Thymus (tissue), 11 donors: ENCODE measurements around the gene CRTC3. TPM values are rescaled to one million over a fixed set of nuclear protein-coding genes. Genes with fewer than 3 reads are reported as not detected.

Experiments
- DNase-seq, 9 donors: peaks; one replicate each; pipeline ENCODE4 v3.0.0-alpha.2; 2013; ENCODE audit warnings: low spot score in 9 of 9, low read depth in 6 of 9, missing footprints in 1 of 9
- H3K27ac ChIP-seq, 2 donors: one replicate each; pipeline ENCODE4 v1.5.1; 2013; ENCODE audit warnings: control low read depth in 1 of 2, low read depth in 1 of 2, low read length in 1 of 2, mild to moderate bottlenecking in 1 of 2, moderate library complexity in 1 of 2
- H3K27me3 ChIP-seq, 2 donors: one replicate each; pipeline ENCODE4 v1.5.1; 2013; ENCODE audit warnings: low read length in 1 of 2; ENCODE audit not compliant: control insufficient read depth in 2 of 2, insufficient read depth in 1 of 2
- H3K36me3 ChIP-seq, 2 donors: one replicate each; pipeline ENCODE4 v1.5.1; 2013; ENCODE audit warnings: low read length in 1 of 2, mild to moderate bottlenecking in 1 of 2, moderate library complexity in 1 of 2; ENCODE audit not compliant: control insufficient read depth in 2 of 2, insufficient read depth in 2 of 2
- H3K4me1 ChIP-seq, 2 donors: one replicate each; pipeline ENCODE4 v1.5.1; 2013; ENCODE audit warnings: low read length in 2 of 2; ENCODE audit not compliant: control insufficient read depth in 2 of 2, insufficient read depth in 2 of 2
- H3K4me3 ChIP-seq, 2 donors: one replicate each; pipeline ENCODE4 v1.5.1; 2013; ENCODE audit warnings: low read length in 2 of 2, control low read depth in 1 of 2, mild to moderate bottlenecking in 1 of 2
- H3K9me3 ChIP-seq, 2 donors: one replicate each; pipeline ENCODE4 v1.5.1; 2013; ENCODE audit warnings: low read length in 1 of 2, mild to moderate bottlenecking in 1 of 2; ENCODE audit not compliant: control insufficient read depth in 2 of 2, insufficient read depth in 1 of 2
- WGBS: extraction: QIAGEN DNeasy Blood & Tissue Kit; methylation state at CpG from one replicate; pipeline ENCODE4 v1.1.7; 2013; 5-methylcytosine and 5-hydroxymethylcytosine counted together
- polyA plus RNA-seq: library from polyadenylated mRNA; stranded (reverse); fragments of 200-250 nt; gene quantifications from one replicate; pipeline ENCODE4 v1.2.3, GENCODE V29; 2013
- total RNA-seq: library from RNA; stranded (reverse); fragments of 120-200 nt; gene quantifications from one replicate; pipeline ENCODE4 v1.2.4, GENCODE V29; 2013
- donor health status: healthy.

Gene CRTC3
- total and polyA plus RNA-seq, 2 donors: 5.8 to 17.9 TPM

DNA sequence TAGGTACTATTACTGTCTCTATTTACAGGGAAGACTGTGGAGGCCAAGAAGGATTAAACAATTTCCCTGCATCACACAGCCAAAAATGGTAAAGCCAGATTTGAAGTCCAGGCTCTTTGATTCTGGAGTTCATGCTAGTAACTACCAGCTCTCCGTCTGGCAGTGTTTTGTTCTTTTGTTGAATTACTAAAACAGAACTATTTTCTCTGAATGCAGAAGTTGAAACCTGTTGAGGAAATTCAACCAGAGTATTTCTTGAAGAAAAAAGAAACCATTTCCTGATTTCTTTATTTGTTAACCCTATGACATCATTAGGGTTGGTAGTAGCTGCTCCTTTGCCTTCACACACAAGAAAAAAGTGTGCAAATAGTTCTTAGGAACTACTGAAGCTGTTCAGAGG is 34.3 kb downstream of the CRTC3 start:
- Histone ChIP-seq H3K36me3 (peaks cover 0 to 3% of the 10 kb centered on the region in 2 donors), H3K27me3 (no peaks in the 10 kb centered on the region), H3K9me3 (peaks cover 0 to 3% of the 10 kb centered on the region in 2 donors), H3K4me1 (peaks cover 26 to 70% of the 10 kb centered on the region in 2 donors), H3K27ac (peak overlapping the region; percentile 80 to 91), H3K4me3 (no peak overlapping the region)
- 9% methylated on average over 1 of the region's 1 CpG for WGBS
- DNase-seq: peak in 1 of 9 donors; percentile 70

GRCh38 chr15:90564590-90564989 is 34.9 kb downstream of the CRTC3 start:
- Histone ChIP-seq H3K36me3 (peaks cover 0 to 3% of the 10 kb centered on the region in 2 donors), H3K4me1 (peaks cover 26 to 75% of the 10 kb centered on the region in 2 donors), H3K27me3 (no peaks in the 10 kb centered on the region), H3K4me3 (no peak overlapping the region), H3K27ac (peak overlapping the region; percentile 80 to 91), H3K9me3 (peaks cover 0 to 6% of the 10 kb centered on the region in 2 donors)
- no peak for DNase-seq
- 73% methylated on average over 2 of the region's 2 CpGs for WGBS

- peaks cover 24 to 74% of the 10 kb centered on the region in 2 donors for H3K4me1 ChIP-seq
Measured at GRCh38 chr15:90565866-90566265, 36.1 kb downstream of the CRTC3 start.

GRCh38 chr15:90570643-90571042 is 40.9 kb downstream of the CRTC3 start:
- peaks cover 0 to 6% of the 10 kb centered on the region in 2 donors for H3K9me3 ChIP-seq
- H3K4me3 ChIP-seq: no peak overlapping the region
- DNase-seq: no peak
- H3K27me3 ChIP-seq: no peaks in the 10 kb centered on the region
- peaks cover 0 to 3% of the 10 kb centered on the region in 2 donors for H3K36me3 ChIP-seq
- peak overlapping the region in 1 of 2 donors; percentile 53 for H3K27ac ChIP-seq
- 79% methylated on average over 5 of the region's 5 CpGs for WGBS
- H3K4me1 ChIP-seq: peaks cover under 1 to 52% of the 10 kb centered on the region in 2 donors

More at GRCh38 chr15:90565866-90566265, 36.1 kb downstream of the CRTC3 start:
- Histone ChIP-seq H3K27ac (peak overlapping the region; percentile 44 to 60), H3K27me3 (no peaks in the 10 kb centered on the region), H3K9me3 (peaks cover 0 to 6% of the 10 kb centered on the region in 2 donors), H3K4me3 (no peak overlapping the region), H3K36me3 (peaks cover 0 to 3% of the 10 kb centered on the region in 2 donors)
- no peak for DNase-seq

GRCh38 chr15:90571063-90571541 is 41.4 kb downstream of the CRTC3 start:
- H3K27ac ChIP-seq: peak overlapping the region; percentile 3 to 52
- peaks cover 0 to 3% of the 10 kb centered on the region in 2 donors for H3K36me3 ChIP-seq
- no peak overlapping the region for H3K4me3 ChIP-seq
- peaks cover 0 to 51% of the 10 kb centered on the region in 2 donors for H3K4me1 ChIP-seq
- H3K27me3 ChIP-seq: no peaks in the 10 kb centered on the region
- H3K9me3 ChIP-seq: peaks cover 0 to 6% of the 10 kb centered on the region in 2 donors
- 52% methylated on average over 4 of the region's 4 CpGs for WGBS
- no peak for DNase-seq

DNA sequence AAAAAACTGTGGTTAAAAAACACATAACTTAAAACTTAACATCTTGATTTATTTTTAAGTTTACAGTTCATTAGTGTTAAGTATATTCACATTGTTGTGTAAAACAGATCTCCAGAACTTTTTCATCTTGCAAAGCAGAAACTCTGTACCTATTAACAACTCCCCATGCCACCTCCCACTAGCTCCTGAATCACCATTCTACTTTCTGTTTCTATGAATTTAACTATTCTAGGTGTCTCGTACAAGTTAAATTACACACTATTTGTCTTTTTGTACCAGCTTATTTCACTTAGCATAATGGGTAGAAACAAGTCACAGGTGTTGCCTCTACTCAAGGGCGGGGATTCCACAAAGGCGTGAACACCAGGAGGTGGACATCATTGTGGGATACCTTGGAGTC is 43.2 kb downstream of the CRTC3 start:
- no peak overlapping the region for H3K4me3 ChIP-seq
- H3K27ac ChIP-seq: peak overlapping the region in 1 of 2 donors; percentile 42
- no peak for DNase-seq
- H3K27me3 ChIP-seq: no peaks in the 10 kb centered on the region
- WGBS: 96% methylated on average over 3 of the region's 3 CpGs
- peaks cover 0 to under 1% of the 10 kb centered on the region in 2 donors for H3K36me3 ChIP-seq
- peaks cover 0 to 3% of the 10 kb centered on the region in 2 donors for H3K9me3 ChIP-seq
- H3K4me1 ChIP-seq: peaks cover 0 to 52% of the 10 kb centered on the region in 2 donors

GRCh38 chr15:90576711-90577389 is 47.1 kb downstream of the CRTC3 start:
- no peak overlapping the region for H3K4me3 ChIP-seq
- WGBS: 97% methylated on average over 7 of the region's 7 CpGs
- no peaks in the 10 kb centered on the region for H3K9me3 ChIP-seq
- DNase-seq: no peak
- H3K27ac ChIP-seq: no peak overlapping the region
- H3K36me3 ChIP-seq: no peaks in the 10 kb centered on the region
- no peaks in the 10 kb centered on the region for H3K27me3 ChIP-seq
- H3K4me1 ChIP-seq: peaks cover 4 to 35% of the 10 kb centered on the region in 2 donors

DNA sequence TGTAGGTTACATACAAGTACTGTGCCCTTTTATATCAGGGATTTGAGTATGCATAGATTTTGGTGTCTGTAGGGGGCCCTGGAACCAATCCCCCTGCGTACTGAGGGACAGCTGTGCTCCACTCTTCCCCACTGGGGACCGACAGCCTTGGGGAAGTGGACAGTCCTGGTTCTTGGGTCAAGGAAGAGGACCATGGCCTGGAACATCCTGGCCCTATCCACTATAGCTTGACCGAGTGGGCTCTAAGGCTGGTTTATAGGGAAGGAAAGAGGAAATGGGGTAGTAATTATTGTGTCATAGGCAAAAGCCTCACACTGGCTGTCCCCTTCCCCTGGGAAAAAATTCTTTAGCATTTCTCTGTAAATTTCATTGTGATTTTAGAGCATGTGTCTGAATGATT is 49.5 kb downstream of the CRTC3 start:
- Histone ChIP-seq H3K27ac (no peak overlapping the region), H3K4me3 (no peak overlapping the region), H3K4me1 (peaks cover 14 to 51% of the 10 kb centered on the region in 2 donors), H3K27me3 (no peaks in the 10 kb centered on the region), H3K36me3 (peaks cover 0 to 2% of the 10 kb centered on the region in 2 donors), H3K9me3 (no peaks in the 10 kb centered on the region)
- no peak for DNase-seq
- WGBS: 96% methylated on average over 3 of the region's 3 CpGs

DNA sequence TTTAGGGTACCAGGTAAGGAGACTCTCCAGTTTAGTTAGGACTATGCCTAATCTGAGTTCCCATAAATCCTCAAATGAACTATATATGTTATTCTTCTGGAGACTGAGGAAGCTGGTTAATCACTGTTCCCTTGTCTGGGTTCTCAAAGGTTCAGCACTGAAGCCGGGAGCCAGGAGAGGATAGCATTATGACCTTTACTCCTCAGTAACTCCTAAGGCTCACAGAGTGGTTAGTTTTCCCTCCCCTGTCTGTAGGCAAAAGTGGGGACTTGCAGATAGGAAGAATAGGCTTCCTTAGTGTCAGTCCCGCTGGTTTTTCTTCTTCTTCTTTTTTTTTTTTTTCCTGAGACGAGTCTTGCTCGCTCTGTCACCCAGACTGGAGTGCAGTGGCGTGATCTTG is 50.4 kb downstream of the CRTC3 start:
- Histone ChIP-seq H3K36me3 (peaks cover 0 to 2% of the 10 kb centered on the region in 2 donors), H3K4me3 (no peak overlapping the region), H3K27ac (no peak overlapping the region), H3K27me3 (no peaks in the 10 kb centered on the region), H3K4me1 (peaks cover 14 to 45% of the 10 kb centered on the region in 2 donors), H3K9me3 (no peaks in the 10 kb centered on the region)
- WGBS: 77% methylated on average over 5 of the region's 5 CpGs
- no peak for DNase-seq
